NCI-H345 treated with DMSO at 0.1 percent for 48 hours (cell line): ENCODE data around the gene PIP5K1B.

Experiments
- DNase-seq: peaks from one replicate; lab custom pipeline; 2025; ENCODE audit not compliant: unreplicated experiment; lab: John Stamatoyannopoulos, UW

PIP5K1B gene

GRCh38 chr9:68898781-68899439, 193.9 kb downstream of the PIP5K1B start:
- DNase-seq, result no peak

GRCh38 chr9:68904454-68904853, 199.4 kb downstream of the PIP5K1B start:
- no peak for DNase-seq

GRCh38 chr9:68905129-68905528, 200.1 kb downstream of the PIP5K1B start:
- DNase-seq, result no peak

DNA sequence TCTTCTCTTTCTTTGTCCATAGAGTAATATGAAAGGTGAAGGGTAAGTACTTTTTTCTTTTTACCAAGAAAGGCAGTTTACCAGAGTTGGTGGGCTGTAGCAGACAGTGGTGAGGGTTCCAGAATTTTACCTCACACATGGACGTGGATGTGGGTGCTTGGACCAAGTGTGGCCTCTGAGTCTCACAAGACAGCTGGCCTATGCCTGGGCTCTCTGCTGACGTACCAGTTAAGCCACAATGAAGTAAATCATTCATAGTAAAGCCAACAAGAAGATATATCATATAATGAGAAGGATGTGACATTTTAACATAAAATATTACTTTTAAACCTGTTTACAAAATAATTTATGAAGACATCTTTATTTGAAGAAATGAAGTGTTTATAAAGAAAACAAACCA, 202.9 kb downstream of the PIP5K1B start:
- DNase-seq, result no peak

- DNase-seq, result no peak
Measured at GRCh38 chr9:68912561-68912960, 207.5 kb downstream of the PIP5K1B start.

- DNase-seq, result no peak
Measured at GRCh38 chr9:68913054-68913453, 208.0 kb downstream of the PIP5K1B start.

- DNase-seq, result no peak
Measured at GRCh38 chr9:68914751-68915150, 209.7 kb downstream of the PIP5K1B start.

DNA sequence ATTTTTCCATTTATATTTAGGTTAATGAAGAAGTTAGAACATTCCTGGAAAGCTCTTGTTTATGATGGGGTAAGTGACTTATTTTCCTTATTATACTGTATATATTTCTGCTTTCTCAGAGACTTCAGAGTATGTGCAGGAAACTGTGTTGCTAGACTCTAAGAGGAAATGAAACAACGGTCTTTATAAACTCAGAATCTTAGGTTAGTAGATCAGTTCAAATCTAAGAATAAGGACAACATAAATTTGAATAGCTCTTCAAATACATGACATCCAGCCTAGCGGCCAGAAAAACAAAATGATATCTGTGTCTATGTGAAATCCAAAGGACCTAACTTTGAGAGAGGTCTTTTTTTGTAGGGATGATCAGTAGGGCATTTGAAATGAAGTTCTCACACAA, 214.6 kb downstream of the PIP5K1B start:
- DNase-seq, result no peak

GRCh38 chr9:68920921-68921320, 215.9 kb downstream of the PIP5K1B start:
- no peak for DNase-seq

DNA sequence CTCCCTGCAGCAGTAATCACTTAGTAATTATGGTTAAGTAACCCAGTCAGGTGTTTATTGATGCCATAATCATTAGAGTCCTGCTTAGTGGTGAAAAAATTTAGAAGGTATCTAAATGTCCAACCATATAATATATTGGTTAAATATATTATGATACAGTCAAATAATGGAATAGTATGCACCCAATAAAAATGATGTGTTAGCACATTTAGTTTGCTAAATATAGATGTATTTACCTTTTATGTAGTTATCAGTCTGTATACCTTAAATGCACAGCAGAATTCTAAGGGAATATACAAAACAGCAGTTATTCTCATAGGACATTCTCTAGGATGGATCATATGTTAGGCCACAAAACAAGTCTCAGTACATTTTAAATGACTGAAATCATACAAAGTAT, 218.4 kb downstream of the PIP5K1B start:
- DNase-seq, result no peak

DNA sequence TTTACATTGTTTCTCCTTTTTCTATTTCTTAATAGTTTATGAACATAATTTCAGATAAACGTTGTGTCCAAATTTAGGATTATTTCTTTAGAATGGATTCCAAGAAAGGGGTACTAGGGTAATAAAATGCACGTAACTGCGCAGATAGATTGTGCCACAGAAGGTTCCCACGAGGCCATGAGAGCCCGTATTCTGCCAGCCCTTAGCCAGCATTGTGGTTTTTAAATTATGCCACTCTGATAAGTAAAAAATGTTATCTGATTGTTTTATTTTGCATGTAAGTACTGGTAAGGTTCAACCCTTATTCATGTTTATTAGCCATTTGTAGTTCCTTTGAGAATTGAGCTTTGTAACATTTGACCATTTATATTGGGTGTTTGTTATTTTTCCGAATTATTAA, 220.1 kb downstream of the PIP5K1B start:
- no peak for DNase-seq

DNA sequence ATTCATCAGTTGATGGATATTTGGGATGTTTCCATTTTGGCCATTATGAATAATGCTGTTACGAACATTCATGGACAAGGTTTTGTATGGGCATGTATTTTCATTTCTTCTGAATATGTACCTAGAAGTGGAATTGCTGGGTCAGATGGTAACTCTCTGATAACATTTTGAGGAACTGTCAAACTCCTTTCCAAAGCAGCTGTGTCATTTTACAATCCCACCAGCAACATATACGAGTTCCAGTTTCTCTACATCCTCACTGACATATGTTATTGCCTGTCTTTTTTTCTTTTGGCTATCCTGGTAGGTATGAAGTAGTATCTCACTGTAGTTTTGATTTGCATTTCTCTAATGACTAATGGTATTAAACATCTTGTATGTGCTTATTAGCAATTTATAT, 222.1 kb downstream of the PIP5K1B start:
- no peak for DNase-seq

GRCh38 chr9:68931821-68932220, 226.8 kb downstream of the PIP5K1B start:
- DNase-seq, result no peak

DNA sequence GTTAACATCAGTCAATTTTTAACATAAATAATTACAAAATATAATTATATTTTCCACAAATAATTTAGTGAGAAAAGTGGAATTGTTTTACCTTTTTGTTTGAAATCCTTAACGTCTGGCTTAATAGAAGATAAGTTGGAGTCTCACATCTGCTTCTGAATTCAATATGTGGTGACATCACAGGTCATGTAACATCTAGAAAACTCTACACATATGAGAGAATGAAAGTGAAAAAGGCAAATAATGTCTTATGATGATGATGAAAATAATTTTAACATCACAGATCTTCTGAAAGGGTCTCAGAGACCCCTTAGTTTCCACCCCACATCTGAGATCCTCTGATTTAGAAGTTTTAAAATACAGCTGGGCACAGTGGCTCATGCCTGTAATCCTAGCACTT, 227.4 kb downstream of the PIP5K1B start:
- no peak for DNase-seq

GRCh38 chr9:68933434-68934328, 228.6 kb downstream of the PIP5K1B start:
- DNase-seq, result no peak

DNA sequence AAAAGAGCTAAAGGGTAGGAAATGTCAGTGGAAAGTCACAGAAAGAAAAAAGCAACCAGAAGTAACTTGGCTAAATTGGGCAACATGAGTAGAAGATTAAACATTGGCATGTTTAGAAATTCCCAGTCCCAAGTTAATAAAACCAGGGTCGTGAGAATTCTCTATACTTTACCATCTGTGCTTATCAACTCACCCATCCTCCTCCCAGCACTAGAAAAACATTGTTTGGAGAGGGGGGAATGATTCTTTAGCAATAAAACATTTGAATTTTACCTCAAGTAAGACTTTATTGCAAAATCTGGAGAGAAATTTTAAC, 229.2 kb downstream of the PIP5K1B start:
- DNase-seq, result no peak

- no peak for DNase-seq
Measured at GRCh38 chr9:68940573-68940972, 235.5 kb downstream of the PIP5K1B start.

- no peak for DNase-seq
Measured at GRCh38 chr9:68941780-68942459, 236.9 kb downstream of the PIP5K1B start.

GRCh38 chr9:68942790-68943189, 237.8 kb downstream of the PIP5K1B start:
- DNase-seq, result no peak

GRCh38 chr9:68947015-68947414, 242.0 kb downstream of the PIP5K1B start:
- no peak for DNase-seq

DNA sequence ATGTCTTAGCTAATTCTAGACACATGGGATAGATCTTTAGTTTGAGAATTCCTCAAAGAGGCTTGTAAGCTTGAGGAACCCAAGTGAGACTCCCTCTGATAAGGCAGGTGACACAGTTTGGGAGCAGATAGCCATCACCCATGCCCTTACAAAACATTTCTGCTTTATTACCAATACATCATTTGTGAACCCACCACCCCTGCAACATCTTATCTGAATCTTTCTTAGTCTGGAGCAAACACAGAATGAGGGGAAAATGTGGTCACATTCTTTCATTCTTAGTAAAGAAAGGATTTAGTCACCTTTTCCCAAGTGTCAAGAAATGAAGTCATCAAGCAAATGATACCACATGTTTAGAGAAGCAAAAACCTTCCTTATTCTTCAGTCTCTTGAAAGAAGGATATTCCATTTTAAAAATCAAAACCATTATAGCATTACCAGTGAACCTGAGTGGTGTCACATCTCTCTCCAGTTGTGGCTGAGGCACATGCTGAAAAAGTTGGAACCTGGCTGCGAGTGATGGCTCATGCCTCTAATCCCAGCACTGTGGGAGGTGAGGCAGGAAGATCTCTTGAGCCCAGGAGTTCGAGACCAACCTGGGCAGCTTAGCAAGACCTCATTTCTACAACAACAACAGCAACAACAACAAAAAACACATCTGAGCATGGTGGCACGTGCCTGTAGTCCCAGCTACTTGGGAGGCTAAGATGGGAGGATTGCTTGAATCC, 243.0 kb downstream of the PIP5K1B start:
- DNase-seq, result no peak
